ENCODE results near the gene KLF7. TPM values are rescaled to one million over a fixed set of nuclear protein-coding genes. Genes with fewer than 3 reads are reported as not detected.

KLF7 gene
- polyA plus RNA-seq, 1 donor from 2014 or later: 31.5 TPM

GRCh38 chr2:207082619-207083018, 83.1 kb downstream of the KLF7 start:
- Histone ChIP-seq H3K9me2 (ENCODE audit: insufficient read depth, low read length) (no peaks in the 10 kb centered on the region), H4K20me1 (ENCODE audit: insufficient read depth) (peaks cover 16% of the 10 kb centered on the region), H3K79me2 (replicated peaks; ENCODE audit: insufficient read depth, low read length) (peaks cover 53% of the 10 kb centered on the region), H3K4me2 (ENCODE audit: low read length) (no peak overlapping the region), H3K27ac (ENCODE audit: low read length) (no peak overlapping the region), H3K9ac (ENCODE audit: low read length) (no peak overlapping the region), H3K36me3 (ENCODE audit: insufficient read depth, low read length) (peaks cover 21% of the 10 kb centered on the region), H3F3A (ENCODE audit: insufficient read depth, low read length, poor library complexity, severe bottlenecking) (no peaks in the 10 kb centered on the region), H3K9me3 (ENCODE audit: low read length) (no peaks in the 10 kb centered on the region), H2AFZ (ENCODE audit: low read depth, low read length) (no peak overlapping the region), H3K27me3 (ENCODE audit: insufficient read depth, low read depth, low read length) (no peaks in the 10 kb centered on the region), H3K4me3 (ENCODE audit: low read length) (no peak overlapping the region)
- TF ChIP-seq MXI1 (conservative IDR thresholded peaks at IDR 0.05; ENCODE audit: poor library complexity, severe bottlenecking) (no peak), EP300 (conservative IDR thresholded peaks at IDR 0.05; ENCODE audit: poor library complexity, severe bottlenecking) (no peak), SMC3 (conservative IDR thresholded peaks at IDR 0.05; ENCODE audit: poor library complexity) (no peak), POLR2AphosphoS5 (IDR thresholded peaks at IDR 0.05) (no peak), EZH2 (IDR thresholded peaks at IDR 0.05; ENCODE audit: borderline replicate concordance, insufficient read depth, low read length, poor library complexity, severe bottlenecking) (no peak), TAF1 (IDR thresholded peaks at IDR 0.05; ENCODE audit: low read depth) (no peak), CTCF (IDR thresholded peaks at IDR 0.05; ENCODE audit: poor library complexity, severe bottlenecking) (no peak), RAD21 (conservative IDR thresholded peaks at IDR 0.05) (no peak), REST (IDR thresholded peaks at IDR 0.05; ENCODE audit: borderline replicate concordance) (no peak)

- Histone ChIP-seq H3K79me2 (replicated peaks; ENCODE audit: insufficient read depth, low read length) (peaks cover 29% of the 10 kb centered on the region), H3K9me3 (ENCODE audit: low read length) (no peaks in the 10 kb centered on the region), H3K27me3 (ENCODE audit: insufficient read depth, low read depth, low read length) (no peaks in the 10 kb centered on the region), H3K9ac (ENCODE audit: low read length) (no peak overlapping the region), H3K9me2 (ENCODE audit: insufficient read depth, low read length) (no peaks in the 10 kb centered on the region), H2AFZ (ENCODE audit: low read depth, low read length) (no peak overlapping the region), H3K36me3 (ENCODE audit: insufficient read depth, low read length) (peaks cover 10% of the 10 kb centered on the region), H4K20me1 (ENCODE audit: insufficient read depth) (peaks cover 10% of the 10 kb centered on the region), H3K4me2 (ENCODE audit: low read length) (no peak overlapping the region), H3K27ac (ENCODE audit: low read length) (no peak overlapping the region), H3F3A (ENCODE audit: insufficient read depth, low read length, poor library complexity, severe bottlenecking) (no peaks in the 10 kb centered on the region), H3K4me3 (ENCODE audit: low read length) (no peak overlapping the region)
- TF ChIP-seq EP300 (conservative IDR thresholded peaks at IDR 0.05; ENCODE audit: poor library complexity, severe bottlenecking) (no peak), SMC3 (conservative IDR thresholded peaks at IDR 0.05; ENCODE audit: poor library complexity) (no peak), REST (IDR thresholded peaks at IDR 0.05; ENCODE audit: borderline replicate concordance) (no peak), EZH2 (IDR thresholded peaks at IDR 0.05; ENCODE audit: borderline replicate concordance, insufficient read depth, low read length, poor library complexity, severe bottlenecking) (no peak), TAF1 (IDR thresholded peaks at IDR 0.05; ENCODE audit: low read depth) (no peak), MXI1 (conservative IDR thresholded peaks at IDR 0.05; ENCODE audit: poor library complexity, severe bottlenecking) (no peak), POLR2AphosphoS5 (IDR thresholded peaks at IDR 0.05) (no peak), RAD21 (conservative IDR thresholded peaks at IDR 0.05) (no peak), CTCF (IDR thresholded peaks at IDR 0.05; ENCODE audit: poor library complexity, severe bottlenecking) (no peak)
Measured at GRCh38 chr2:207078186-207078798, 87.5 kb downstream of the KLF7 start.
